Lower leg skin (tissue), 3 donors: ENCODE results near the gene FTO.

Experiments
- POLR2A ChIP-seq, 2 donors: fragments of 450-650 bp; IDR thresholded peaks; one replicate each; pipeline ENCODE4 v1.6.1; 2016 to 2017; ENCODE audit warnings: antibody characterized with exemption in 2 of 2, mild to moderate bottlenecking in 1 of 2, moderate library complexity in 1 of 2
- TF ChIP-seq, protein P1 (sequence below), 3 donors: fragments of 450-650 bp; IDR thresholded peaks; one replicate each; pipeline ENCODE4 v1.5.1; 2016; ENCODE audit warnings: antibody characterized with exemption in 3 of 3, mild to moderate bottlenecking in 3 of 3, moderate library complexity in 2 of 3

DNA sequence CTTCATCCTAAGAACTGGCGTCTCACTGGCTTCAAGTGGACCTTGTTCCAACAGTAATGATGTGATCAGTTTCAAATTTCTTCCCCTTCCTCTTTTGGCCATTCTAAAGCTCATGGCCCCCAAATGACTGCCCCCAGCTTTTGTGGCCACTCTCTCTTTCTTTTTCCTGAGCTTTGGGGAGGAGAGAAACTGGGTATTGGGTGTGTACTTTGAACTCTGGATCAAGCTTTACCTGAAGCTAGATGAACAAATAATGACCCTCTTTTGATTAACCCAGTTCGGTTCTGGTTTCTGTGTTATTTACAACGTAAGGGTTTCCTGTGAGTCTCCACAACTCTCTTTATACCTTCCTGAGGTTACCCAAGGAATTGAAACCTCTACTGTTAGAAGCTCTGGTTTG lies 132.7 kb downstream of the FTO start:
- no peak for TF ChIP-seq POLR2A (IDR thresholded peaks at IDR 0.05)
- TF ChIP-seq, protein P1, sequence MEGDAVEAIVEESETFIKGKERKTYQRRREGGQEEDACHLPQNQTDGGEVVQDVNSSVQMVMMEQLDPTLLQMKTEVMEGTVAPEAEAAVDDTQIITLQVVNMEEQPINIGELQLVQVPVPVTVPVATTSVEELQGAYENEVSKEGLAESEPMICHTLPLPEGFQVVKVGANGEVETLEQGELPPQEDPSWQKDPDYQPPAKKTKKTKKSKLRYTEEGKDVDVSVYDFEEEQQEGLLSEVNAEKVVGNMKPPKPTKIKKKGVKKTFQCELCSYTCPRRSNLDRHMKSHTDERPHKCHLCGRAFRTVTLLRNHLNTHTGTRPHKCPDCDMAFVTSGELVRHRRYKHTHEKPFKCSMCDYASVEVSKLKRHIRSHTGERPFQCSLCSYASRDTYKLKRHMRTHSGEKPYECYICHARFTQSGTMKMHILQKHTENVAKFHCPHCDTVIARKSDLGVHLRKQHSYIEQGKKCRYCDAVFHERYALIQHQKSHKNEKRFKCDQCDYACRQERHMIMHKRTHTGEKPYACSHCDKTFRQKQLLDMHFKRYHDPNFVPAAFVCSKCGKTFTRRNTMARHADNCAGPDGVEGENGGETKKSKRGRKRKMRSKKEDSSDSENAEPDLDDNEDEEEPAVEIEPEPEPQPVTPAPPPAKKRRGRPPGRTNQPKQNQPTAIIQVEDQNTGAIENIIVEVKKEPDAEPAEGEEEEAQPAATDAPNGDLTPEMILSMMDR (IDR thresholded peaks at IDR 0.05) = no peak
